ENCODE results near the gene FANCF. TPM values are rescaled to one million over a fixed set of nuclear protein-coding genes. Genes with fewer than 3 reads are reported as not detected.

FANCF gene
- total RNA-seq, 1 donor from 2014 or later, result 12.5 TPM

DNA sequence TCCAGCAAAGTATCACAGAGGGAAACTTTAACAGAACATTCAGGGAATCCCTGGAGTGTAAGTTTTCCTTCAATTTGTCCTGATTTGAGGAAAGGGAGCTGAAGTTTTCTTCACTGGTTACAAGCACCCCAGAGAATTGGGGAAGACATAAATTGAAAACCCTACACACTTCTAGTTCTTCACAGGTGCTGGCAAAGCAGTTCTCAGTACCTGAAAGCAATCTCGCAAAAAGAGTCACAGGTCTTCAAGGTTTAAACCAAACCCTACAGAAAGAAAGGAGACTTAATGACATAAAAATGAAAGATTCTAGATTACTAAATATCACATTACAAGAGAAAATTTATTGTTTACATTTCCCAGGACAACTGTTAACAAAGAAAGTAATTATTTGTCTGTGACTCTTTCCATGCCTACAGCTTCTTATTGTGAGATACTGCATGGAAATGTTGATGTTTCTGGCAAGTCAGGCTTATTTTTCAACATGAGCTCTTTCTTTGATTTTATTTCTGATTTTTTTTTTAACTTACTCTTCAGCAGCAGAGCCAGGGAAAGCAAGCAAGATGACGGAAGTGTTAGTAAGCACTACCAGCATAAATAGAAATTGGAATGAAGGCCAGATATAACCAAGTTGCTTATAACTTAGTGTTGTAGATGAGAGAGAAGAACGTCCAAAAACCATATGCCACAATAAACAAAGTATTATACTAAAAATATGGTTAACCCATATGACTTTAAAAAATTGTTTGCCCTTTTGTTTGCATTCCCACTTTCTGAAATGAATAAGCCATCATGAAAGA is 44.1 kb downstream of the FANCF start:
- no peaks in the 10 kb centered on the region for H3K27me3 ChIP-seq (ENCODE audit: control insufficient read depth in 3 of 3, insufficient read depth in 3 of 3, low read length in 3 of 3)
- H3K36me3 ChIP-seq (ENCODE audit: control insufficient read depth in 3 of 3, insufficient read depth in 3 of 3, low read length in 3 of 3), result no peaks in the 10 kb centered on the region
- no peaks in the 10 kb centered on the region for H3K9me3 ChIP-seq (ENCODE audit: control insufficient read depth in 3 of 3, low read length in 3 of 3)
- H3K27ac ChIP-seq (ENCODE audit: low read depth, low read length), result no peak overlapping the region
- H3K4me1 ChIP-seq (ENCODE audit: control insufficient read depth in 3 of 3, insufficient read depth in 3 of 3, low read length in 3 of 3), result no peaks in the 10 kb centered on the region
- no peak overlapping the region for H3K4me3 ChIP-seq (ENCODE audit: low read length in 3 of 3)
- H3K9ac ChIP-seq (ENCODE audit: low read depth in 1 of 3, low read length in 3 of 3), result no peak overlapping the region

DNA sequence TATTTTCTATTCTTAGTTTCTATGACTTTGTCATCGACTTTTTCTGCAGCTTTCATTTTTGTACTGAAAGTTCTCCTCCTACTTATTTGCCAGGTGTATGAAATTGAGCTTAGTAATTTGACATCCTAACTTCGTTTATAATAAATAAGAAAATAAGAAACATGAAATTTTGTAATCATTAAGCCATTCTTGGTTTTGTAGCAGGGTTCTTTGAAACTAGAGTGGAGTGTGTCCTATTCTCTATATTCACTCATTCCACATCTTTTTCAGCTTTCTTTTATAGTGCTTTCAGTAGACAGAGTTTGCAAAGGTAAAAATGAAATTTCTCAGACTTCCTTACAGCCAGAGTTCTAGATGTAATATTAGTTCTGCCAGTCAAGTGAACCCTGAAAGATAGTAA is 47.8 kb downstream of the FANCF start:
- no peaks in the 10 kb centered on the region for H3K4me1 ChIP-seq (ENCODE audit: control insufficient read depth in 3 of 3, insufficient read depth in 3 of 3, low read length in 3 of 3)
- H3K4me3 ChIP-seq (ENCODE audit: low read length in 3 of 3), result no peak overlapping the region
- H3K27ac ChIP-seq (ENCODE audit: low read depth, low read length), result no peak overlapping the region
- no peaks in the 10 kb centered on the region for H3K9me3 ChIP-seq (ENCODE audit: control insufficient read depth in 3 of 3, low read length in 3 of 3)
- no peak overlapping the region for H3K9ac ChIP-seq (ENCODE audit: low read depth in 1 of 3, low read length in 3 of 3)
- H3K27me3 ChIP-seq (ENCODE audit: control insufficient read depth in 3 of 3, insufficient read depth in 3 of 3, low read length in 3 of 3), result no peaks in the 10 kb centered on the region
- H3K36me3 ChIP-seq (ENCODE audit: control insufficient read depth in 3 of 3, insufficient read depth in 3 of 3, low read length in 3 of 3), result no peaks in the 10 kb centered on the region

Other genes starting within 250 kb of the FANCF start
- 42.8 TPM for gene GAS2, start 40.8 kb upstream of the FANCF start, total RNA-seq
- 1.0 TPM for gene SVIP, start 204.0 kb upstream of the FANCF start, total RNA-seq
- gene CCDC179, start 234.7 kb upstream of the FANCF start, total RNA-seq, result not detected

Data from skeletal muscle tissue (tissue), 4 donors.